K562 (cell line): ENCODE data around the gene CPT1C. TPM values are rescaled to one million over a fixed set of nuclear protein-coding genes. Genes with fewer than 3 reads are reported as not detected.
A peak's percentile ranks its signal among the peaks of the same experiment; 100 is the strongest.

Experiments
- BCL6 ChIP-seq: fragments of 250-450 bp; sonication (Bioruptor Pico); IDR thresholded peaks from 2 replicates; pipeline ENCODE4 v1.4.0; 2020
- CXXC5 ChIP-seq: fragments of 250-450 bp; sonication (Bioruptor Pico); IDR thresholded peaks from 2 replicates; pipeline ENCODE4 v1.8.0; 2022; ENCODE audit warnings: inconsistent platforms, mild to moderate bottlenecking, moderate library complexity
- ELF4 ChIP-seq: fragments of 450-650 bp; formaldehyde crosslinking; IDR thresholded peaks from 2 replicates; pipeline ENCODE4 v1.4.0; 2022; ENCODE audit warnings: missing genetic modification characterization
- HDAC8 ChIP-seq: fragments of 450-650 bp; IDR thresholded peaks from 2 replicates; pipeline ENCODE4 v1.6.1; 2016; ENCODE audit warnings: mild to moderate bottlenecking, missing genetic modification characterization, moderate library complexity, missing compliant biosample characterization
- MBD2 ChIP-seq: sonication (generic); IDR thresholded peaks from 2 replicates; pipeline ENCODE4 v1.6.1; 2016; ENCODE audit warnings: low read depth, borderline replicate concordance
- MEF2A ChIP-seq: IDR thresholded peaks from 2 replicates; pipeline ENCODE4 v1.6.1; 2011; ENCODE audit warnings: low read depth, mild to moderate bottlenecking, low read length, moderate library complexity; ENCODE audit not compliant: control insufficient read depth
- NR3C1 ChIP-seq: sonication (generic); formaldehyde crosslinking; IDR thresholded peaks from 2 replicates; pipeline ENCODE4 v1.8.1; 2022; ENCODE audit warnings: missing genetic modification reagents
- POLR2B ChIP-seq: fragments of 450-650 bp; IDR thresholded peaks from 2 replicates; pipeline ENCODE4 v1.6.1; 2018; ENCODE audit warnings: low read depth; ENCODE audit not compliant: partially characterized antibody
- PURB ChIP-seq: sonication (generic); formaldehyde crosslinking; IDR thresholded peaks from 2 replicates; pipeline ENCODE4 v1.9.0; 2021; ENCODE audit warnings: low read depth, mild to moderate bottlenecking, missing genetic modification reagents
- PYGO2 ChIP-seq: fragments of 450-650 bp; IDR thresholded peaks from 2 replicates; pipeline ENCODE4 v1.6.1; 2016; ENCODE audit warnings: mild to moderate bottlenecking, missing genetic modification characterization, moderate library complexity, missing compliant biosample characterization
- RNF2 ChIP-seq: sonication (generic); IDR thresholded peaks from 2 replicates; pipeline ENCODE4 v1.6.1; 2016
- SMARCA5 ChIP-seq: fragments of 450-650 bp; IDR thresholded peaks from 2 replicates; pipeline ENCODE4 v1.6.1; 2016
- XRCC4 ChIP-seq: IDR thresholded peaks from one replicate; pipeline ENCODE4 v1.6.1; 2011; ENCODE audit not compliant: insufficient read depth, insufficient read length; ENCODE audit errors: extremely low read depth
- polyA plus RNA-seq, 8 experiments: library from polyadenylated mRNA; depleted of rRNA in 4 of 8; stranded (reverse) in 5 of 8; unstranded in 3 of 8; fragments of >200 nt; fragmentation: Nextera tagmentation in 2 of 8; fragmentation: Illumina TruSeq in 1 of 8; extraction: Ambion mirVana in 2 of 8; extraction: Trizol in 1 of 8; gene quantifications; 2 replicates each; pipeline versions ENCODE4 v1.2.1 to v1.2.3, GENCODE V29; 2011 to 2014; ENCODE audit warnings: inconsistent platforms in 1 of 8, missing spikeins in 1 of 8
- total RNA-seq, 7 experiments: library from RNA; depleted of rRNA in 6 of 7; stranded (reverse); fragments of >200 nt in 6 of 7; fragmentation: Illumina TruSeq in 2 of 7; extraction: Trizol in 2 of 7; gene quantifications; 2 replicates each; pipeline versions ENCODE4 v1.2.1 to v1.2.3, GENCODE V29; 2011 to 2021; ENCODE audit warnings: low replicate concordance in 1 of 7
- TF ChIP-seq, protein P1 (sequence below): fragments of 200-800 bp; sonication (Bioruptor generic); IDR thresholded peaks from 2 replicates; pipeline ENCODE4 v1.6.1; 2017; ENCODE audit warnings: missing genetic modification characterization, missing compliant biosample characterization
- TF ChIP-seq, protein P2 (sequence below): sonication (generic); formaldehyde crosslinking; IDR thresholded peaks from 2 replicates; pipeline ENCODE4 v1.8.1; 2022; ENCODE audit warnings: missing genetic modification reagents
- TF ChIP-seq, protein P3 (sequence below): sonication (generic); formaldehyde crosslinking; IDR thresholded peaks from 2 replicates; pipeline ENCODE4 v1.8.1; 2023; ENCODE audit warnings: mild to moderate bottlenecking, missing genetic modification reagents
- TF ChIP-seq, protein P4 (sequence below), 2 experiments: IDR thresholded peaks; 2 replicates each; pipeline ENCODE4 v1.6.1; 2012; ENCODE audit warnings: improper control_type of control experiment in 2 of 2, low read depth in 2 of 2, low read length in 2 of 2, borderline replicate concordance in 1 of 2

The CPT1C gene
- total and polyA plus RNA-seq, 9 of the 15 experiments (the other 6 are each of a cell fraction or from before 2014, with no cell fraction given), result 1.9 to 12.3 (median 3.0) TPM

GRCh38 chr19:49641688-49642491, 49.0 kb upstream of the CPT1C start, which contains the start of gene SCAF1 (continued):
- TF ChIP-seq HDAC8 (tag), result no peak
- TF ChIP-seq BCL6, result no peak
- TF ChIP-seq SMARCA5, result no peak
- no peak for TF ChIP-seq PURB
- no peak for TF ChIP-seq ELF4 (CRISPR knock-in tag)
- TF ChIP-seq MBD2, result peak; percentile 96
- TF ChIP-seq POLR2B, result peak; percentile 88
- TF ChIP-seq, protein P1, sequence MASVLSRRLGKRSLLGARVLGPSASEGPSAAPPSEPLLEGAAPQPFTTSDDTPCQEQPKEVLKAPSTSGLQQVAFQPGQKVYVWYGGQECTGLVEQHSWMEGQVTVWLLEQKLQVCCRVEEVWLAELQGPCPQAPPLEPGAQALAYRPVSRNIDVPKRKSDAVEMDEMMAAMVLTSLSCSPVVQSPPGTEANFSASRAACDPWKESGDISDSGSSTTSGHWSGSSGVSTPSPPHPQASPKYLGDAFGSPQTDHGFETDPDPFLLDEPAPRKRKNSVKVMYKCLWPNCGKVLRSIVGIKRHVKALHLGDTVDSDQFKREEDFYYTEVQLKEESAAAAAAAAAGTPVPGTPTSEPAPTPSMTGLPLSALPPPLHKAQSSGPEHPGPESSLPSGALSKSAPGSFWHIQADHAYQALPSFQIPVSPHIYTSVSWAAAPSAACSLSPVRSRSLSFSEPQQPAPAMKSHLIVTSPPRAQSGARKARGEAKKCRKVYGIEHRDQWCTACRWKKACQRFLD (CRISPR knock-in tag), result peak; percentile 72; the same call in 1 of the 2 replicates
- TF ChIP-seq, protein P2, sequence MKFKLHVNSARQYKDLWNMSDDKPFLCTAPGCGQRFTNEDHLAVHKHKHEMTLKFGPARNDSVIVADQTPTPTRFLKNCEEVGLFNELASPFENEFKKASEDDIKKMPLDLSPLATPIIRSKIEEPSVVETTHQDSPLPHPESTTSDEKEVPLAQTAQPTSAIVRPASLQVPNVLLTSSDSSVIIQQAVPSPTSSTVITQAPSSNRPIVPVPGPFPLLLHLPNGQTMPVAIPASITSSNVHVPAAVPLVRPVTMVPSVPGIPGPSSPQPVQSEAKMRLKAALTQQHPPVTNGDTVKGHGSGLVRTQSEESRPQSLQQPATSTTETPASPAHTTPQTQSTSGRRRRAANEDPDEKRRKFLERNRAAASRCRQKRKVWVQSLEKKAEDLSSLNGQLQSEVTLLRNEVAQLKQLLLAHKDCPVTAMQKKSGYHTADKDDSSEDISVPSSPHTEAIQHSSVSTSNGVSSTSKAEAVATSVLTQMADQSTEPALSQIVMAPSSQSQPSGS, result peak; percentile 59; the same call in 1 of the 2 replicates
- no peak for TF ChIP-seq PYGO2 (tag)
- TF ChIP-seq CXXC5 (CRISPR knock-in tag), result peak; percentile 100
- TF ChIP-seq NR3C1, result no peak
- TF ChIP-seq, protein P3, sequence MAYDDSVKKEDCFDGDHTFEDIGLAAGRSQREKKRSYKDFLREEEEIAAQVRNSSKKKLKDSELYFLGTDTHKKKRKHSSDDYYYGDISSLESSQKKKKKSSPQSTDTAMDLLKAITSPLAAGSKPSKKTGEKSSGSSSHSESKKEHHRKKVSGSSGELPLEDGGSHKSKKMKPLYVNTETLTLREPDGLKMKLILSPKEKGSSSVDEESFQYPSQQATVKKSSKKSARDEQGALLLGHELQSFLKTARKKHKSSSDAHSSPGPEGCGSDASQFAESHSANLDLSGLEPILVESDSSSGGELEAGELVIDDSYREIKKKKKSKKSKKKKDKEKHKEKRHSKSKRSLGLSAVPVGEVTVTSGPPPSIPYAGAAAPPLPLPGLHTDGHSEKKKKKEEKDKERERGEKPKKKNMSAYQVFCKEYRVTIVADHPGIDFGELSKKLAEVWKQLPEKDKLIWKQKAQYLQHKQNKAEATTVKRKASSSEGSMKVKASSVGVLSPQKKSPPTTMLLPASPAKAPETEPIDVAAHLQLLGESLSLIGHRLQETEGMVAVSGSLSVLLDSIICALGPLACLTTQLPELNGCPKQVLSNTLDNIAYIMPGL (CRISPR knock-in tag), result no peak
- TF ChIP-seq RNF2, result peak; percentile 63; the same call in 1 of the 2 replicates
- TF ChIP-seq, protein P4, sequence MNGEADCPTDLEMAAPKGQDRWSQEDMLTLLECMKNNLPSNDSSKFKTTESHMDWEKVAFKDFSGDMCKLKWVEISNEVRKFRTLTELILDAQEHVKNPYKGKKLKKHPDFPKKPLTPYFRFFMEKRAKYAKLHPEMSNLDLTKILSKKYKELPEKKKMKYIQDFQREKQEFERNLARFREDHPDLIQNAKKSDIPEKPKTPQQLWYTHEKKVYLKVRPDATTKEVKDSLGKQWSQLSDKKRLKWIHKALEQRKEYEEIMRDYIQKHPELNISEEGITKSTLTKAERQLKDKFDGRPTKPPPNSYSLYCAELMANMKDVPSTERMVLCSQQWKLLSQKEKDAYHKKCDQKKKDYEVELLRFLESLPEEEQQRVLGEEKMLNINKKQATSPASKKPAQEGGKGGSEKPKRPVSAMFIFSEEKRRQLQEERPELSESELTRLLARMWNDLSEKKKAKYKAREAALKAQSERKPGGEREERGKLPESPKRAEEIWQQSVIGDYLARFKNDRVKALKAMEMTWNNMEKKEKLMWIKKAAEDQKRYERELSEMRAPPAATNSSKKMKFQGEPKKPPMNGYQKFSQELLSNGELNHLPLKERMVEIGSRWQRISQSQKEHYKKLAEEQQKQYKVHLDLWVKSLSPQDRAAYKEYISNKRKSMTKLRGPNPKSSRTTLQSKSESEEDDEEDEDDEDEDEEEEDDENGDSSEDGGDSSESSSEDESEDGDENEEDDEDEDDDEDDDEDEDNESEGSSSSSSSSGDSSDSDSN (IDR thresholded peaks at IDR 0.05; ENCODE audit: borderline replicate concordance in 1 of 2, low read depth in 2 of 2, low read length in 2 of 2), result 0 out of 4 replicates have a peak, but pooled peaks of 1 of the 2 experiments have one; percentile 14
- TF ChIP-seq XRCC4, result no peak
- no peak for TF ChIP-seq MEF2A
